KMS-11 (cell line): ENCODE measurements around the gene DTNBP1.

ENCODE experiments used
- H2AFZ ChIP-seq: fragments of 200-600 bp; sonication (generic); 2 replicates; pipeline ENCODE4 v1.6.1; 2016; ENCODE audit warnings: antibody characterized with exemption, mixed run types, low read depth
- H3K27ac ChIP-seq: fragments of 200-600 bp; sonication (generic); 2 replicates; pipeline ENCODE4 v1.6.1; 2016; ENCODE audit warnings: mild to moderate bottlenecking, mixed run types
- H3K27me3 ChIP-seq: fragments of 200-600 bp; sonication (generic); 2 replicates; pipeline ENCODE4 v1.6.1; 2017; ENCODE audit warnings: mild to moderate bottlenecking, low read depth, mixed run types, moderate library complexity; ENCODE audit not compliant: insufficient read depth
- H3K36me3 ChIP-seq: fragments of 200-600 bp; sonication (generic); 2 replicates; pipeline ENCODE4 v1.6.1; 2017; ENCODE audit warnings: mild to moderate bottlenecking, mixed run types; ENCODE audit not compliant: insufficient read depth
- H3K4me1 ChIP-seq: fragments of 200-600 bp; sonication (generic); 2 replicates; pipeline ENCODE4 v1.6.1; 2016; ENCODE audit warnings: mild to moderate bottlenecking, low read depth, mixed run types; ENCODE audit not compliant: poor library complexity, severe bottlenecking
- H3K4me2 ChIP-seq: fragments of 200-600 bp; sonication (generic); 2 replicates; pipeline ENCODE4 v1.7.0; 2016; ENCODE audit warnings: mild to moderate bottlenecking, mixed run types
- H3K4me3 ChIP-seq: fragments of 200-600 bp; sonication (generic); IDR thresholded peaks from 2 replicates; pipeline ENCODE4 v1.6.1; 2017; ENCODE audit warnings: low read depth, low read length, mixed read lengths; ENCODE audit not compliant: insufficient read depth
- H3K79me2 ChIP-seq: fragments of 200-600 bp; sonication (generic); 2 replicates; pipeline ENCODE4 v1.6.1; 2016; ENCODE audit warnings: low read depth, mixed run types; ENCODE audit not compliant: insufficient read depth
- H3K9ac ChIP-seq: fragments of 200-600 bp; sonication (generic); 2 replicates; pipeline ENCODE4 v1.6.1; 2016; ENCODE audit warnings: mild to moderate bottlenecking, mixed run types
- H4K20me1 ChIP-seq: fragments of 200-600 bp; sonication (generic); 2 replicates; pipeline ENCODE4 v1.6.1; 2016; ENCODE audit warnings: mild to moderate bottlenecking, mixed run types; ENCODE audit not compliant: insufficient read depth
- CTCF ChIP-seq: fragments of 200-600 bp; sonication (generic); conservative IDR thresholded peaks from 2 replicates; pipeline ENCODE4 v1.6.1; 2017; ENCODE audit warnings: low read depth, mild to moderate bottlenecking, antibody characterized with exemption, low read length, moderate library complexity, mixed read lengths

Gene DTNBP1

GRCh38 chr6:15527838-15528617 lies 134.8 kb downstream of the DTNBP1 start:
- Histone ChIP-seq H2AFZ (no peak overlapping the region), H3K79me2 (no peaks in the 10 kb centered on the region), H3K4me2 (no peak overlapping the region), H3K4me3 (no peak overlapping the region), H3K36me3 (no peaks in the 10 kb centered on the region; the same call in 1 of the 2 replicates), H3K9ac (no peak overlapping the region), H3K27ac (no peak overlapping the region), H4K20me1 (no peaks in the 10 kb centered on the region), H3K4me1 (no peaks in the 10 kb centered on the region), H3K27me3 (no peaks in the 10 kb centered on the region)
- TF ChIP-seq CTCF, result no peak

GRCh38 chr6:15526212-15526701 lies 136.6 kb downstream of the DTNBP1 start:
- Histone ChIP-seq H3K4me2 (no peak overlapping the region), H2AFZ (no peak overlapping the region), H3K4me3 (no peak overlapping the region), H4K20me1 (no peaks in the 10 kb centered on the region), H3K27ac (no peak overlapping the region), H3K27me3 (no peaks in the 10 kb centered on the region), H3K79me2 (no peaks in the 10 kb centered on the region), H3K4me1 (no peaks in the 10 kb centered on the region), H3K36me3 (no peaks in the 10 kb centered on the region; the same call in 1 of the 2 replicates), H3K9ac (no peak overlapping the region)
- TF ChIP-seq CTCF, result no peak

- H3K27me3 ChIP-seq, result no peaks in the 10 kb centered on the region
- no peak overlapping the region for H3K9ac ChIP-seq
- H3K4me1 ChIP-seq, result no peaks in the 10 kb centered on the region
- H4K20me1 ChIP-seq, result no peaks in the 10 kb centered on the region
- H3K27ac ChIP-seq, result no peak overlapping the region
- no peaks in the 10 kb centered on the region; the same call in 1 of the 2 replicates for H3K36me3 ChIP-seq
- no peaks in the 10 kb centered on the region for H3K79me2 ChIP-seq
- H2AFZ ChIP-seq, result no peak overlapping the region
- TF ChIP-seq CTCF, result no peak
- H3K4me2 ChIP-seq, result no peak overlapping the region
- H3K4me3 ChIP-seq, result no peak overlapping the region
These were observed 137.9 kb downstream of the DTNBP1 start for GRCh38 chr6:15524861-15525401.

DNA sequence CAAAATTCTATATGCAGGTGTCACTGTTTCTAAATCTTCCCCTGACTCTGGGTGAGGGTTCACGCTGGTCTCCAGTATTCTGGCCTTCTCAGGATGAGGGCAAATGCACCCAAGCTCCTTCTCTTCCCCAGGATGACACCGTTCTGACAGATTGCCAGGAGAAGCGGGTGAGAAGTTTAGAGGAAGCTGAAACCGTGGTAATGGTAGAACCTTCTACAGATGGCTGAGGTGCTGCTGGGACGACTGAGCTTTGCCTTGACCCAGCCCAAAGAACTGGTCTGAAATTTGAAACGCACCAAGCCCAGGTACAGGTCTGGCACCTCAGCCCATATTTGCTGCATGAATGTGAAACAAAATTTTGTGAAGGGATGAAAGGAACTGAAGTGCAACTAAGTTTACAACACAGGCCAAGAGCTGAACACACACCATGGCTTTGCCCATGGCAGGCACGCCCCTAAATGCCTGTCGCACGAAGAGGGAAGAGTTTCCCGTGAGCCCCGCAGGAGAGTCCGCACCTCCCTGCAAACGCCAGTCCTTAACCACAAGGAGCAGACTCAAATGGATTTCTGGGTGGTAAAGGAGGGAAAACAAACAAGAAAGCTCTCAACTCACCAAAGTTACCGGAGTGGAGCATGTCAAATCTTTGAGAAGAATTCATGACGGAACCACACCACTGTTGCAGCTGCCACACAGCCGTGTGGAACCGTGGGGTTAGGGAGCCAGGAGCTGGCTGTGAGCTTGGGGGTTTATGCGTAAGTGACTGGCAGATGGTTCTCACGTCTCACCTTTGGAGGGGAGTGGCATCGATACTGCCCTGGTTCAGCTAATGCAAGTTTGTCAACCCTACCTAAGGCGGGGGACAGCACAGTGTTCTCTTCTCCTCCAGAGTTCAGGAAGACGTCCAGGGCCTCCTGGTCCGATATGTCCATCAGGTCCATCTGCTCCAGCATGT lies 138.9 kb downstream of the DTNBP1 start:
- no peaks in the 10 kb centered on the region for H4K20me1 ChIP-seq
- H3K36me3 ChIP-seq, result no peaks in the 10 kb centered on the region; the same call in 1 of the 2 replicates

More for the DNA sequence above, 138.9 kb downstream of the DTNBP1 start:
- Histone ChIP-seq H3K4me3 (no peak overlapping the region), H3K4me1 (no peaks in the 10 kb centered on the region), H3K27ac (no peak overlapping the region), H3K4me2 (no peak overlapping the region), H2AFZ (no peak overlapping the region), H3K27me3 (no peaks in the 10 kb centered on the region), H3K79me2 (no peaks in the 10 kb centered on the region), H3K9ac (no peak overlapping the region)
- no peak for TF ChIP-seq CTCF
